ENCODE measurements around the gene LAMC3.

The LAMC3 gene

GRCh38 chr9:131072871-131073237, 63.9 kb downstream of the LAMC3 start:
- H3K4me3 ChIP-seq (ENCODE audit: low read depth, low read length), result no peak overlapping the region
- no peak for DNase-seq (ENCODE audit: low read depth)
- TF ChIP-seq, protein P1, sequence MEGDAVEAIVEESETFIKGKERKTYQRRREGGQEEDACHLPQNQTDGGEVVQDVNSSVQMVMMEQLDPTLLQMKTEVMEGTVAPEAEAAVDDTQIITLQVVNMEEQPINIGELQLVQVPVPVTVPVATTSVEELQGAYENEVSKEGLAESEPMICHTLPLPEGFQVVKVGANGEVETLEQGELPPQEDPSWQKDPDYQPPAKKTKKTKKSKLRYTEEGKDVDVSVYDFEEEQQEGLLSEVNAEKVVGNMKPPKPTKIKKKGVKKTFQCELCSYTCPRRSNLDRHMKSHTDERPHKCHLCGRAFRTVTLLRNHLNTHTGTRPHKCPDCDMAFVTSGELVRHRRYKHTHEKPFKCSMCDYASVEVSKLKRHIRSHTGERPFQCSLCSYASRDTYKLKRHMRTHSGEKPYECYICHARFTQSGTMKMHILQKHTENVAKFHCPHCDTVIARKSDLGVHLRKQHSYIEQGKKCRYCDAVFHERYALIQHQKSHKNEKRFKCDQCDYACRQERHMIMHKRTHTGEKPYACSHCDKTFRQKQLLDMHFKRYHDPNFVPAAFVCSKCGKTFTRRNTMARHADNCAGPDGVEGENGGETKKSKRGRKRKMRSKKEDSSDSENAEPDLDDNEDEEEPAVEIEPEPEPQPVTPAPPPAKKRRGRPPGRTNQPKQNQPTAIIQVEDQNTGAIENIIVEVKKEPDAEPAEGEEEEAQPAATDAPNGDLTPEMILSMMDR (IDR thresholded peaks at IDR 0.05; ENCODE audit: control insufficient read depth, extremely low read depth, insufficient read depth), result no peak

GRCh38 chr9:131076347-131077195, 67.6 kb downstream of the LAMC3 start:
- H3K4me3 ChIP-seq (ENCODE audit: low read depth, low read length), result no peak overlapping the region
- TF ChIP-seq, protein P1 (IDR thresholded peaks at IDR 0.05; ENCODE audit: control insufficient read depth, extremely low read depth, insufficient read depth), result no peak
- DNase-seq (ENCODE audit: low read depth), result no peak

GRCh38 chr9:131078427-131079366, 69.7 kb downstream of the LAMC3 start:
- TF ChIP-seq, protein P1 (IDR thresholded peaks at IDR 0.05; ENCODE audit: control insufficient read depth, extremely low read depth, insufficient read depth), result no peak
- no peak for DNase-seq (ENCODE audit: low read depth)
- no peak overlapping the region for H3K4me3 ChIP-seq (ENCODE audit: low read depth, low read length)

- DNase-seq (ENCODE audit: low read depth), result no peak
These were observed 71.6 kb downstream of the LAMC3 start for GRCh38 chr9:131080589-131080988.

DNA sequence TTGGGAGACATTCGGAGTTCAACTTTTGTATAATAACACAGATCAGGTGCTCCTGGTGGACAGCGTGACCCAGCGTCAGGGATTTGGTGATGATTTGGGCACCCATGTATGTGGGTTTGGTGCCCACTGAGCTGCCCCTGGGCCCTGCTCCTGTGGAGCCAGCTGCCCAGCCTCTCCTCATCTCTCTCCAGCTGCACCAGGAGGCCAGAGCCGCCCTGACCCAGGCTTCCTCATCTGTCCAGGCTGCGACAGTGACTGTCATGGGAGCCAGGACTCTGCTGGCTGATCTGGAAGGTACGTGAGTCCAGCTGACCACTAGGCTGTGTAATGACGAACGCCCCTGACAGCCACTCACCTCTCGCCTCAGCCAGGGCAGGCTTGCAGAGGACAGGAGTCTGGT, 72.9 kb downstream of the LAMC3 start:
- DNase-seq (ENCODE audit: low read depth), result no peak
- H3K4me3 ChIP-seq (ENCODE audit: low read depth, low read length), result no peak overlapping the region
- TF ChIP-seq, protein P1 (IDR thresholded peaks at IDR 0.05; ENCODE audit: control insufficient read depth, extremely low read depth, insufficient read depth), result no peak

More at GRCh38 chr9:131080589-131080988, 71.6 kb downstream of the LAMC3 start:
- no peak overlapping the region for H3K4me3 ChIP-seq (ENCODE audit: low read depth, low read length)
- TF ChIP-seq, protein P1 (IDR thresholded peaks at IDR 0.05; ENCODE audit: control insufficient read depth, extremely low read depth, insufficient read depth), result no peak

DNA sequence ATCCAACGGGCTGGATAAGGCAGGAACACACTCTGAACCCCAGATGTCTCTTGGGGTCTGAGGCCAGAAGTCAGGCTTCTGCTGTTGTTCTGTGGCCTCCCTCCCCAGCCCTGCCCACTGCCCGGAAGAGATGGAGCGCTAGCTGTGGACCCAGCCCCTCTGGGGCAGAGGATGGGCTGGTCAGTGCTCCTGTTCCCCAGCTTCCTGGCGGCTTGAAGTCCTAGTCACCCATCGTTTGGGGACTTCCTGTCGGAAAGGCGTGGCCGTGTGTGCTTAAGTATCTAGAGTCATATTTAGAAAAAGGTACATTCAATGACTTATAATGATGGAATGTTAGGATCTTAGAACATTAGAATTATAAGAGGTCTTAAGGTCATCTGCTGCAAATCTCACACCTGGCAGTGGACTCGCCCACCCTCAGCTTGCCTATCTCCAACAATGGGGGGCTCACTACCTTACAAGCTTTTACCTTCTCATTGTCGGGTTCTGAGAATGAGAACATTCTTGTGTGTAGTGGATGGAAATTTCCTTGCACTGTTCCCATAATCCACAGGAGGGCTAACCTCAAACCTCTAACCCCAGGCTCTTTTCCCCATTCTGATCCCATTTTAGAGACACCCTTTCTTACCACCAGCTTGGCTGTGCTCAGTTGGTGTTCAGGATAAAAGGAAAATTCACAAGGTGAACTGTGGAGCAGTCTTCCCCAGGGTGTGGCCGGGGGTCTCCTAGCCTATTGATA, 74.0 kb downstream of the LAMC3 start:
- DNase-seq (ENCODE audit: low read depth), result no peak

More for the DNA sequence above, 74.0 kb downstream of the LAMC3 start:
- TF ChIP-seq, protein P1 (IDR thresholded peaks at IDR 0.05; ENCODE audit: control insufficient read depth, extremely low read depth, insufficient read depth), result no peak
- no peak overlapping the region for H3K4me3 ChIP-seq (ENCODE audit: low read depth, low read length)
